ENCODE results near the gene NOL4L. TPM values are rescaled to one million over a fixed set of nuclear protein-coding genes. Genes with fewer than 3 reads are reported as not detected.
A peak's percentile ranks its signal among the peaks of the same experiment; 100 is the strongest.

The NOL4L gene
- total RNA-seq, 1 donor from 2014 or later, result 3.5 TPM

GRCh38 chr20:32614772-32615171 is 29.6 kb upstream of the NOL4L start:
- ATAC-seq (ENCODE audit: poor library complexity), result no peak
- no peak for DNase-seq
- intact Hi-C loops (cut with DNase I), result no loop called here

GRCh38 chr20:32614303-32614702 is 29.2 kb upstream of the NOL4L start:
- intact Hi-C loops (cut with DNase I), result no loop called here
- ATAC-seq (ENCODE audit: poor library complexity) (no peak), DNase-seq (no peak)

GRCh38 chr20:32613192-32614053 is 28.3 kb upstream of the NOL4L start:
- intact Hi-C loops (cut with DNase I), result no loop called here
- ATAC-seq (ENCODE audit: poor library complexity) (no peak), DNase-seq (no peak)

- DNase-seq (no peak), ATAC-seq (ENCODE audit: poor library complexity) (no peak)
- intact Hi-C loops (cut with DNase I), result no loop called here
Observed at GRCh38 chr20:32612351-32613191, 27.4 kb upstream of the NOL4L start.

GRCh38 chr20:32611868-32612267 is 26.7 kb upstream of the NOL4L start:
- intact Hi-C loops (cut with DNase I), result no loop called here
- no peak for ATAC-seq (ENCODE audit: poor library complexity)
- DNase-seq, result no peak

GRCh38 chr20:32611286-32611685 is 26.2 kb upstream of the NOL4L start:
- no peak for ATAC-seq (ENCODE audit: poor library complexity)
- intact Hi-C loops (cut with DNase I), result no loop called here

GRCh38 chr20:32610472-32611218 is 25.5 kb upstream of the NOL4L start:
- intact Hi-C loops (cut with DNase I), result no loop called here
- DNase-seq (no peak), ATAC-seq (ENCODE audit: poor library complexity) (no peak)

More at GRCh38 chr20:32611286-32611685, 26.2 kb upstream of the NOL4L start:
- no peak for DNase-seq

- ATAC-seq (ENCODE audit: poor library complexity), result no peak
- intact Hi-C loops (cut with DNase I), result no loop called here
Observed at GRCh38 chr20:32609993-32610392, 24.9 kb upstream of the NOL4L start.

GRCh38 chr20:32609111-32609773 is 24.1 kb upstream of the NOL4L start:
- no peak for ATAC-seq (ENCODE audit: poor library complexity)
- intact Hi-C loops (cut with DNase I), result no loop called here
- DNase-seq, result no peak

More at GRCh38 chr20:32609993-32610392, 24.9 kb upstream of the NOL4L start:
- DNase-seq, result no peak

- intact Hi-C loops (cut with DNase I), result no loop called here
- ATAC-seq (ENCODE audit: poor library complexity) (no peak), DNase-seq (no peak)
Observed at GRCh38 chr20:32608664-32609015, 23.5 kb upstream of the NOL4L start.

- peak; percentile 61 for ATAC-seq (ENCODE audit: poor library complexity)
- intact Hi-C loops (cut with DNase I), result no loop called here
- no peak for DNase-seq
Observed at GRCh38 chr20:32607727-32608663, 22.9 kb upstream of the NOL4L start.

- ATAC-seq (ENCODE audit: poor library complexity) (no peak), DNase-seq (no peak)
Observed at GRCh38 chr20:32607324-32607723, 22.2 kb upstream of the NOL4L start.

GRCh38 chr20:32606790-32607189 is 21.7 kb upstream of the NOL4L start:
- intact Hi-C loops (cut with DNase I), result no loop called here
- ATAC-seq (ENCODE audit: poor library complexity) (no peak), DNase-seq (no peak)

More at GRCh38 chr20:32607324-32607723, 22.2 kb upstream of the NOL4L start:
- intact Hi-C loops (cut with DNase I), result no loop called here

- ATAC-seq (ENCODE audit: poor library complexity), result no peak
Observed at GRCh38 chr20:32606107-32606506, 21.0 kb upstream of the NOL4L start.

GRCh38 chr20:32605167-32605656 is 20.1 kb upstream of the NOL4L start:
- ATAC-seq (ENCODE audit: poor library complexity), result peak; percentile 14
- DNase-seq, result no peak
- intact Hi-C loops (cut with DNase I), result no loop called here

More at GRCh38 chr20:32606107-32606506, 21.0 kb upstream of the NOL4L start:
- DNase-seq, result no peak
- intact Hi-C loops (cut with DNase I), result no loop called here

- intact Hi-C loops (cut with DNase I), result no loop called here
- ATAC-seq (ENCODE audit: poor library complexity), result peak; percentile 46
- peak; percentile 52 for DNase-seq
Observed at GRCh38 chr20:32603046-32603726, 18.1 kb upstream of the NOL4L start.

GRCh38 chr20:32602273-32602672 is 17.1 kb upstream of the NOL4L start:
- DNase-seq, result no peak
- no peak for ATAC-seq (ENCODE audit: poor library complexity)
- intact Hi-C loops (cut with DNase I), result no loop called here
